Adrenal gland (tissue), 12 donors: ENCODE data around the gene CEBPG. TPM values are rescaled to one million over a fixed set of nuclear protein-coding genes. Genes with fewer than 3 reads are reported as not detected.

Experiments
- DNase-seq, 7 donors: peaks; one replicate each; pipeline ENCODE4 v3.0.0-alpha.2; 2019 to 2020
- H3K27ac ChIP-seq, 5 donors: fragments of 200-600 bp; sonication (generic) in 4 of 5; 1 replicate in 3 of 5; 2 replicates in 2 of 5; pipeline versions ENCODE4 v1.5.1 to v1.8.0; 2016 to 2020; ENCODE audit warnings: mild to moderate bottlenecking in 1 of 5
- H3K27me3 ChIP-seq: fragments of 200-600 bp; 2 replicates; pipeline ENCODE4 v1.8.0; 2021
- H3K36me3 ChIP-seq, 2 donors: fragments of 200-600 bp; replicated peaks in 1 of 2; 1 replicate in 1 of 2; 2 replicates in 1 of 2; pipeline versions ENCODE4 v1.5.1 to v1.8.0; 2018 to 2022
- H3K4me1 ChIP-seq, 2 donors: fragments of 200-600 bp; replicated peaks in 1 of 2; 1 replicate in 1 of 2; 2 replicates in 1 of 2; pipeline versions ENCODE4 v1.5.1 to v1.8.0; 2018 to 2021
- H3K4me3 ChIP-seq, 4 donors: fragments of 200-600 bp; sonication (generic) in 3 of 4; one replicate each; pipeline ENCODE4 v1.5.1; 2016 to 2018
- H3K9me3 ChIP-seq, 3 donors: fragments of 200-600 bp; sonication (generic) in 1 of 3; replicated peaks in 1 of 3; 1 replicate in 2 of 3; 2 replicates in 1 of 3; pipeline versions ENCODE4 v1.5.1 to v1.8.0; 2016 to 2021
- POLR2A ChIP-seq, 2 donors: fragments of 450-650 bp; IDR thresholded peaks; one replicate each; pipeline ENCODE4 v1.6.1; 2017; ENCODE audit warnings: antibody characterized with exemption in 2 of 2, mild to moderate bottlenecking in 2 of 2, moderate library complexity in 1 of 2
- WGBS, 4 donors: extraction: QIAGEN DNeasy Blood & Tissue Kit in 2 of 4; methylation state at CpG; one replicate each; pipeline versions ENCODE4 v1.1.5 to v1.1.7; 2013 to 2017; 5-methylcytosine and 5-hydroxymethylcytosine counted together
- intact Hi-C, 2 donors: fragments of 100-400 bp; cut with DNase I; formaldehyde crosslinking; loops; one replicate each; pipeline versions ENCODE4 v1.14.1 to v1.15.0; 2022 to 2023
- polyA plus RNA-seq, 3 donors: library from polyadenylated mRNA; stranded (reverse); fragments of 200-250 nt in 2 of 3; fragments of 350-450 nt in 1 of 3; fragmentation: Illumina TruSeq in 1 of 3; extraction: RNeasy Lipid Tissue Mini Kit (QIAGEN cat#74804) in 1 of 3; gene quantifications; one replicate each; pipeline ENCODE4 v1.2.3, GENCODE V29; 2013 to 2014
- total RNA-seq, 9 donors: library from RNA; depleted of rRNA in 4 of 9; stranded (reverse); fragments of >200 nt in 4 of 9; fragments of 120-200 nt in 1 of 9; fragmentation: NEBNext Ultra II Directional in 1 of 9; extraction: Animal tissue kit (Norgen Biotek cat#: 25700) in 1 of 9; gene quantifications; one replicate each; pipeline versions ENCODE4 v1.1.0 to v1.2.4, GENCODE V29; 2013 to 2023
- TF ChIP-seq, protein P1 (sequence below), 6 experiments: fragments of 450-650 bp in 4 of 6; fragments of 200-600 bp in 2 of 6; sonication (generic) in 1 of 6; IDR thresholded peaks; 1 replicate in 5 of 6; 2 replicates in 1 of 6; pipeline versions ENCODE4 v1.5.1 to v1.8.0; 2016 to 2021; ENCODE audit warnings: antibody characterized with exemption in 6 of 6, mild to moderate bottlenecking in 2 of 6, moderate library complexity in 1 of 6
- donor health status: healthy with polysubstance abuse.
- donor health status: Bipolar disorder and iron deficiency.
- donor health status: DM: yes; HTN: yes; CAD: no.
- donor health status: DM: no; HTN: no; CAD: no.
- donor health status: DM: no; HTN: no; CAD: no.
- donor health status: DM: yes; HTN: yes; CAD: no.

The CEBPG gene
- total and polyA plus RNA-seq, 12 donors, result 8.9 to 21.9 (median 10.7) TPM

DNA sequence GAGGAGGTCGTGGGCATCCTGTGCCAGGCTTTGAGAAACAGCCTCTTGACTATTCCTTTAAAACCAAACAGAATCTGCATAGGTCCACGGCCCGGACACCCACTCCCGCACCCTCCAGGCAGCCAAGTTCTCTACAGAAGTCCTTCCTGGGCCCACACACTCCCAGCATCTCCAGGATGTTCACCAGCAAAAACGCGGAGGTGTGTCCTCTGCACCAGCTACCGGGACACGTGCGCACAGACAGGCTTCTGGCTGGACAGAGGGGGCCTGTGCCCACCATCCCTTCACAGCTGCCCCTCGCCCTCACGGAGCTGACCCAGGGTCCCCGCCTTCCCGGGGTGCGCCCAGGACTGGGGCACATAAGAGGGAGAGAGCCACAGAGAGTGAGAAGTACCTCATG lies 44.2 kb downstream of the CEBPG start:
- Histone ChIP-seq H3K27me3 (no peaks in the 10 kb centered on the region), H3K27ac (no peak overlapping the region), H3K36me3 (no peaks in the 10 kb centered on the region), H3K9me3 (no peaks in the 10 kb centered on the region), H3K4me1 (no peaks in the 10 kb centered on the region), H3K4me3 (no peak overlapping the region)
- WGBS, 4 donors, result 92 to 97% (median 95%) methylated on average over 14 of the region's 14 CpGs
- no peak for DNase-seq
- intact Hi-C loops, result no loop called here
- no peak for TF ChIP-seq POLR2A (IDR thresholded peaks at IDR 0.05)

DNA sequence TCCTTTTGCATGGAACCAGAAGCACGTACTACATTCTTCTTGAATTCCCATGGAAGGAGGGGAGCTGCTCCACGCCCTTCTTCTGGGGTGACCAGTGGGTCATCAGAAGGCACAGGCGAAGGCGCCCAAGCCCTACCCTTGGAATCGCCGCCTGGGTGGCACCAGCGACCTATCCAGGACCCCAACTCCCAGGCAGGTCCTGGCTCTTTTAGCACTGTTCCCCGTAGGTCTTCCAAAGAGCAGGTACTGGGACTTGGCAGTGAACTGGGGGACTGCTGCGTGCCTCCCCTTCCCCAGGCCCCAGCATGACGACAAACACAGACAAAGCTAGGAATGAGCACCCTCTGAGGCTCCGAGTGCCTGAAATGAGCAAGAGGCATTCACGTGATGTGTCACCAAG lies 45.0 kb downstream of the CEBPG start:
- intact Hi-C loops, result no loop called here
- no peaks in the 10 kb centered on the region for H3K36me3 ChIP-seq
- 85 to 91% (median 88%) methylated on average over 3 to 12 of the region's 12 CpGs for WGBS, 4 donors
- no peak overlapping the region for H3K27ac ChIP-seq
- no peaks in the 10 kb centered on the region for H3K27me3 ChIP-seq
- H3K4me3 ChIP-seq, result no peak overlapping the region
- TF ChIP-seq POLR2A (IDR thresholded peaks at IDR 0.05), result no peak
- TF ChIP-seq, protein P1, sequence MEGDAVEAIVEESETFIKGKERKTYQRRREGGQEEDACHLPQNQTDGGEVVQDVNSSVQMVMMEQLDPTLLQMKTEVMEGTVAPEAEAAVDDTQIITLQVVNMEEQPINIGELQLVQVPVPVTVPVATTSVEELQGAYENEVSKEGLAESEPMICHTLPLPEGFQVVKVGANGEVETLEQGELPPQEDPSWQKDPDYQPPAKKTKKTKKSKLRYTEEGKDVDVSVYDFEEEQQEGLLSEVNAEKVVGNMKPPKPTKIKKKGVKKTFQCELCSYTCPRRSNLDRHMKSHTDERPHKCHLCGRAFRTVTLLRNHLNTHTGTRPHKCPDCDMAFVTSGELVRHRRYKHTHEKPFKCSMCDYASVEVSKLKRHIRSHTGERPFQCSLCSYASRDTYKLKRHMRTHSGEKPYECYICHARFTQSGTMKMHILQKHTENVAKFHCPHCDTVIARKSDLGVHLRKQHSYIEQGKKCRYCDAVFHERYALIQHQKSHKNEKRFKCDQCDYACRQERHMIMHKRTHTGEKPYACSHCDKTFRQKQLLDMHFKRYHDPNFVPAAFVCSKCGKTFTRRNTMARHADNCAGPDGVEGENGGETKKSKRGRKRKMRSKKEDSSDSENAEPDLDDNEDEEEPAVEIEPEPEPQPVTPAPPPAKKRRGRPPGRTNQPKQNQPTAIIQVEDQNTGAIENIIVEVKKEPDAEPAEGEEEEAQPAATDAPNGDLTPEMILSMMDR (IDR thresholded peaks at IDR 0.05), result no peak
- H3K4me1 ChIP-seq, result no peaks in the 10 kb centered on the region
- DNase-seq, result no peak
- H3K9me3 ChIP-seq, result no peaks in the 10 kb centered on the region

DNA sequence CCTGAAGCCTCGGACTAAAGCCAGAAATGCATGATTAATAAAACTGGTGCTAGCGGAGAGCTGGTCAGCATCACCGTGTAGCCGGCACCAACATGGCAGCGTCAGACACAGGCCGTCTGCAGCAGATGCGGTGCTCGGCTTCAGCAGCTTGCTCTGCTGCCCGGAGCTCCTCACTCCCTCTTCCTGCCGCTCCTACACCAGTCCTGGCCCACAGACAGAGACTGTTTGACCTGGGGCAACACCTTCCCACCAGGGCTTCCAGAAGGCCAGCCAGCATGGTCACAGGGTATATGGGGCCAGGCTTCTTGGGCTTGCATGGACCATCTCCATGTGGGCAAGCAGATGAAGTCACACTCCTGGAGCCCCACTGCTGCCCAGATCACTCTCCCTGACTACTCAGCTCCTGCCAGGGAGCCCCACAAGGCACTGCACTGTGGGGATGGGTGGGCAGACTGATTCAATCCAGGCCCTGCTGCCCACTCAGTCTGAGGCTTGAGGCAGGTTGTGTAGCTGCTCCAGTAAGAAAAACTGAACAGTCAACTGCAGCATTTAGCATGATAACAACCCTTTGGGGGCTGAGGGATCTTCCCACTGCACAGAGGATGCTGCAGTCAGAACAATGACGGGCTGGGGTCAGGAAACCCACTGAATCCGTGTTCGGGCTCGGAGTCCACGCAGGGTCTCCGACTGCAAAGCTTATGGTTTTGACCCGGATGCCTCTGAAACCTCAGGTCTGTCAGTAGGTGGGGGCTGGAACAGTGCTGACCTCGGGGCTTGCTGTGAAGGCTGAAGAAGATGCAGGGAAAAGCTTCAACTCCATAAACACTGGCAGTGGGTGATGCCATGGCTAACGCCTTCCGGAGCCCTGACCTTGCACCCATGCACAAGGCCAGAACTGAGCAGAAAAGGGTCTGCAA lies 45.6 kb downstream of the CEBPG start:
- H3K9me3 ChIP-seq, result no peaks in the 10 kb centered on the region
- no peaks in the 10 kb centered on the region for H3K27me3 ChIP-seq
- no peaks in the 10 kb centered on the region for H3K36me3 ChIP-seq
- H3K27ac ChIP-seq, result no peak overlapping the region
- no peak for DNase-seq
- intact Hi-C loops, result no loop called here
- H3K4me1 ChIP-seq, result no peaks in the 10 kb centered on the region
- no peak overlapping the region for H3K4me3 ChIP-seq
- TF ChIP-seq POLR2A (IDR thresholded peaks at IDR 0.05), result no peak
- TF ChIP-seq, protein P1 (IDR thresholded peaks at IDR 0.05), result no peak
- 82 to 84% (median 84%) methylated on average over 2 to 20 of the region's 20 CpGs for WGBS, 4 donors

DNA sequence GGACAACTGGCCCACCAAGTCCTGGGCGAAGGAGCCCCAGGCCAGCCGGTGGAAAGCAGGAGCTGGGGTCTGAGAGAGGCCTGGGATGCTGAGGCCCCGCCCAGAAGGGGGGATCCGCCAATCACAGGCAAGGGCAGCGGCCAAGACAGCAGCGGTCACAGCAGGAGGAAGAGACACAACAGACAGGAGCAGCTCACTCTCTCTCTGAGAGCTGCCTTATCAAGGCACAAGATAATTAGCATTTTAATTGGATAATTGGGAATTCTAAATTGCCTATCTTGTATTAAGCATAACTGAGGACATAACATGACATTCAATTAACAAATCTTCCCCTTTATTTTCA lies 46.2 kb downstream of the CEBPG start:
- intact Hi-C loops, result no loop called here
- WGBS, 4 donors, result 47 to 70% (median 58%) methylated on average over 2 to 6 of the region's 6 CpGs

More for the DNA sequence above, 46.2 kb downstream of the CEBPG start:
- H3K4me1 ChIP-seq, result no peaks in the 10 kb centered on the region
- no peaks in the 10 kb centered on the region for H3K9me3 ChIP-seq
- H3K36me3 ChIP-seq, result no peaks in the 10 kb centered on the region
- no peak overlapping the region for H3K27ac ChIP-seq
- no peak for DNase-seq
- TF ChIP-seq POLR2A (IDR thresholded peaks at IDR 0.05), result no peak
- TF ChIP-seq, protein P1 (IDR thresholded peaks at IDR 0.05), result no peak
- no peak overlapping the region for H3K4me3 ChIP-seq
- no peaks in the 10 kb centered on the region for H3K27me3 ChIP-seq
